Measurements from ENCODE around the gene BPI. TPM values are rescaled to one million over a fixed set of nuclear protein-coding genes. Genes with fewer than 3 reads are reported as not detected.

BPI gene
- total and polyA plus RNA-seq, 11 donors: 0.18 to 2.9 (median 0.32) TPM; not detected in 7

DNA sequence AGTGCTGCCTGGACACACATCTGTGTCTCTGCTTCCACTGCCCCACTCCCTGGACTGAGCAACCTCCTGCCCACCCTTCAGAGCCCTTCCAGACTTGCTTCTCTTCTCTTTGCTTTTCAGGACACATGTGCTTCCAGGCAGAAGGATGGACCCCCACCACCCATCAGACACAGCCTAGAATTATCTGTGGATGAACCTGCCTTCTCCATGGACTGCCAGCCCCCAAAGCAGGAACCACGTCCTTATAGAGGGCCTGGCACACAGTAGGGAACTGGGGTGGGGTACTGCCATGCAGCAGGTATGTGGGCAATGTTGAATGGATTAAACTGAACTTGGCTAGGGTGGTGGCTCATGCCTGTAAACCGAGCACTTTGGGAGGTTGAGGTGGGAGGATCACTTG is 47.0 kb upstream of the BPI start:
- Histone ChIP-seq H3K27me3 (peaks cover 0 to 26% (median 16%) of the 10 kb centered on the region in 9 donors), H3K36me3 (no peaks in the 10 kb centered on the region), H3K27ac (peak overlapping the region in 1 of 12 donors; percentile 13), H3K4me1 (peaks cover 0 to 45% (median 7%) of the 10 kb centered on the region in 12 donors), H3K4me3 (peak overlapping the region in 1 of 12 donors; percentile 72), H3K9me3 (no peaks in the 10 kb centered on the region)
- no peak for ATAC-seq
- no peak for DNase-seq
- intact Hi-C loops (cut with DNase I): loop anchor here in 1 of 10 donors (10.0 kb wide), 1 partner anchor 642 kb away; no protein-coding TSS in a partner anchor
- WGBS, 4 donors: 69 to 72% (median 72%) methylated on average over 2 of the region's 2 CpGs
- TF ChIP-seq POLR2A (IDR thresholded peaks at IDR 0.05): no peak
- TF ChIP-seq, protein P1, sequence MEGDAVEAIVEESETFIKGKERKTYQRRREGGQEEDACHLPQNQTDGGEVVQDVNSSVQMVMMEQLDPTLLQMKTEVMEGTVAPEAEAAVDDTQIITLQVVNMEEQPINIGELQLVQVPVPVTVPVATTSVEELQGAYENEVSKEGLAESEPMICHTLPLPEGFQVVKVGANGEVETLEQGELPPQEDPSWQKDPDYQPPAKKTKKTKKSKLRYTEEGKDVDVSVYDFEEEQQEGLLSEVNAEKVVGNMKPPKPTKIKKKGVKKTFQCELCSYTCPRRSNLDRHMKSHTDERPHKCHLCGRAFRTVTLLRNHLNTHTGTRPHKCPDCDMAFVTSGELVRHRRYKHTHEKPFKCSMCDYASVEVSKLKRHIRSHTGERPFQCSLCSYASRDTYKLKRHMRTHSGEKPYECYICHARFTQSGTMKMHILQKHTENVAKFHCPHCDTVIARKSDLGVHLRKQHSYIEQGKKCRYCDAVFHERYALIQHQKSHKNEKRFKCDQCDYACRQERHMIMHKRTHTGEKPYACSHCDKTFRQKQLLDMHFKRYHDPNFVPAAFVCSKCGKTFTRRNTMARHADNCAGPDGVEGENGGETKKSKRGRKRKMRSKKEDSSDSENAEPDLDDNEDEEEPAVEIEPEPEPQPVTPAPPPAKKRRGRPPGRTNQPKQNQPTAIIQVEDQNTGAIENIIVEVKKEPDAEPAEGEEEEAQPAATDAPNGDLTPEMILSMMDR (IDR thresholded peaks at IDR 0.05): no peak

DNA sequence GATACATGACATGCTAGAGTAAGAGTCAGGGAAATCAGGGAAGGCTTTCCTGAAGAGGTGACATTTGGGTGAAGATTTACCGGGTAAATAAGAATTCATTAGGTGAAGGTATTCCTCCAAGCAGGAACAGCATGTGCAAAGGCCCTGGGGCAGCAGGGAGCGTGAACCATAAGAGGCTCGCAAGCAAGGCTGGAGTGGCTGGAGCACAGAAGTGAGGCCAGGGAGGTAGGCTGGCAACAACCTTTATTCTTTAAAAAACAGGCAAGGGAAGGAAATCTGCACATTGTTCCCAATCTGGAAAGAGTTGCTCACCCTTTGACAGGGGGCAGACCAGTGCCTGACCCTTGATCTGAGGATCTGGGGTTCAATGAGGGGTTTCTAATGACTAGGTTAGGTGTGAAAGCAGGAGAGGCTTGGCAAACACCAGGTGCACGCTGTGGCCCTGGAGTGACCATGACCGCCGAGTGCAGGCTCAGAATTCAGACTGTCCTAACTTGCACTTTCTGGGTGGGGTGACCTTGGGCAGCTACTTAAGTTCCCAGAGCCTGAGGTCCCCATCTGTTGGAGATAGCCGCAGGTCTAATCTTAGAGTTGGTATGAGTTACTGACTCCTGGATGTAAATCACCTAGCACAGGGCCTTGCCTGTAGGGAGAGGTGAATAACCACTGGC is 45.3 kb upstream of the BPI start:
- peak overlapping the region in 6 of 12 donors; percentile 58 to 72 (median 65) for H3K4me3 ChIP-seq
- H3K36me3 ChIP-seq: no peaks in the 10 kb centered on the region
- peaks cover 0 to 33% (median 7%) of the 10 kb centered on the region in 12 donors for H3K4me1 ChIP-seq
- intact Hi-C loops (cut with DNase I): loop anchor here in 1 of 10 donors (10.0 kb wide), 1 partner anchor 644 kb away; no protein-coding TSS in a partner anchor
- H3K9me3 ChIP-seq: no peaks in the 10 kb centered on the region
- peaks cover 0 to 28% (median 16%) of the 10 kb centered on the region in 9 donors for H3K27me3 ChIP-seq
- TF ChIP-seq, protein P1 (IDR thresholded peaks at IDR 0.05): no peak
- no peak for TF ChIP-seq POLR2A (IDR thresholded peaks at IDR 0.05)
- no peak for ATAC-seq
- WGBS, 4 donors: 88 to 92% (median 89%) methylated on average over 5 to 7 of the region's 7 CpGs
- peak overlapping the region in 3 of 12 donors; percentile 16 to 91 (median 29) for H3K27ac ChIP-seq
- DNase-seq: no peak

GRCh38 chr20:38260025-38260377 is 44.0 kb upstream of the BPI start:
- WGBS, 4 donors: 18 to 35% (median 21%) methylated on average over 3 to 5 of the region's 5 CpGs
- peak in 3 of 4 donors; percentile 5 to 15 (median 8) for ATAC-seq
- no peaks in the 10 kb centered on the region for H3K9me3 ChIP-seq
- H3K4me3 ChIP-seq: peak overlapping the region; percentile 15 to 72 (median 57)
- peak overlapping the region; percentile 65 to 91 (median 76) for H3K27ac ChIP-seq
- H3K4me1 ChIP-seq: peaks cover 0 to 22% (median 6%) of the 10 kb centered on the region in 12 donors
- H3K36me3 ChIP-seq: no peaks in the 10 kb centered on the region
- no peak for DNase-seq
- intact Hi-C loops (cut with DNase I): no loop called here
- no peak for TF ChIP-seq POLR2A (IDR thresholded peaks at IDR 0.05)
- TF ChIP-seq, protein P1 (IDR thresholded peaks at IDR 0.05): no peak
- peaks cover 0 to 28% (median 16%) of the 10 kb centered on the region in 9 donors for H3K27me3 ChIP-seq

GRCh38 chr20:38260378-38261053 is 43.4 kb upstream of the BPI start, which contains the start of gene KIAA1755:
Gene KIAA1755, minus strand, starts transcription at chr20:38260735. Its CDS starts 235 bp downstream, at chr20:38260500.
- DNase-seq: peak; percentile 40 to 69 (median 64)
- Histone ChIP-seq H3K4me3 (peak within 1 kb of the TSS; percentile 15 to 72 (median 57)), H3K27ac (peak within 1 kb of the TSS; percentile 65 to 91 (median 76)), H3K4me1 (peaks cover 0 to 17% (median 3%) of the 10 kb centered on the region in 12 donors), H3K27me3 (peaks cover 0 to 28% (median 16%) of the 10 kb centered on the region in 9 donors), H3K9me3 (no peaks in the 10 kb centered on the region), H3K36me3 (no peaks in the 10 kb centered on the region)
- TF ChIP-seq, protein P1 (IDR thresholded peaks at IDR 0.05): no peak
- TF ChIP-seq POLR2A (IDR thresholded peaks at IDR 0.05): no peak
- WGBS, 4 donors: 4 to 11% (median 6%) methylated on average over 11 to 62 of the region's 65 CpGs
- intact Hi-C loops (cut with DNase I): no loop called here
- peak in 3 of 4 donors; percentile 54 to 83 (median 81) for ATAC-seq

Measured in heart left ventricle (tissue), 16 donors.